GM19099 (cell line): ENCODE data around the gene PATL1.

ENCODE experiments used
- POLR2A ChIP-seq: IDR thresholded peaks from 3 replicates; pipeline ENCODE4 v1.6.1; 2011; ENCODE audit warnings: low read depth; ENCODE audit not compliant: insufficient read length; ENCODE audit errors: extremely low read depth

The PATL1 gene

GRCh38 chr11:59644528-59644927, 24.3 kb downstream of the PATL1 start:
- no peak for TF ChIP-seq POLR2A

- TF ChIP-seq POLR2A: no peak
Measured at GRCh38 chr11:59643390-59643789, 25.4 kb downstream of the PATL1 start.

GRCh38 chr11:59641156-59641555, 27.7 kb downstream of the PATL1 start:
- TF ChIP-seq POLR2A: no peak

GRCh38 chr11:59630493-59630892, 38.3 kb downstream of the PATL1 start:
- TF ChIP-seq POLR2A: no peak

- TF ChIP-seq POLR2A: no peak
Measured at GRCh38 chr11:59629996-59630395, 38.8 kb downstream of the PATL1 start.

DNA sequence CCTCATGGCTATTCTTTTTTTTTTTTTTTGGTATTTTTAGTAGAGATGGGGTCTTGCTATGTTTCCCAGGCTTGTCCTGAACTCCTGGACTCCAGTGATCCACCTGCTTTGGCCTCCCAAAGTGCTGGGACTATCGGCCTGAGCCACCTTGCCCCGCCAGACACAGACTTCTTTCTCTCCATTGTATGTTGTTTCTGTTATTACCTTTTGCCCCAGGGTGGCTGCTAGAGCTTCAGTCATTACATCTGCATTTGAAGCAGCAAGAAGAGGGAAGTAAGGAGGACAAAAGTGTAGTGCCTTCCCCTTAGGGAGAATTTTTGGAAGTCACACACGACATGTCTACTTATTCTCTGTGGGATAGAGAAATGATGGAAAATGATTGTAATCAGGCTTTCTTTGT, 43.1 kb downstream of the PATL1 start:
- no peak for TF ChIP-seq POLR2A

DNA sequence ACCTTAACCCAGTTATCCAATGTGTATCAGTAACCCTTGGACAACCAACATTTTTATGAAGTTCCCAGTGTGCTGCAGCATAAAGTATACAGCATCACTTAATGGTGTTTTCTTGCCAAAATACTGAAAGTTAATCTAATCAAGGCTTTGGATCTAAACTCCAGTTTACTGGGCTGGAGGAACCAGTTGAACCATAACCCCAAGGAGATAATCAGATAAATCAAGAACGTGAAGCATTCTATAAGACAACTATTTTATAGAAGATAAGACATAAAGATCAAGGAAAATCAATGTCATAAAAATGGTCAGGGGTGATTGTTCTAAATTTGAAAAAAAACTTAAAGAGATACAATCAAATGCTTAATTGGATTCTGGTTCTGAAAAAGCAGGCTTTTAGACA, 51.0 kb downstream of the PATL1 start:
- no peak for TF ChIP-seq POLR2A

DNA sequence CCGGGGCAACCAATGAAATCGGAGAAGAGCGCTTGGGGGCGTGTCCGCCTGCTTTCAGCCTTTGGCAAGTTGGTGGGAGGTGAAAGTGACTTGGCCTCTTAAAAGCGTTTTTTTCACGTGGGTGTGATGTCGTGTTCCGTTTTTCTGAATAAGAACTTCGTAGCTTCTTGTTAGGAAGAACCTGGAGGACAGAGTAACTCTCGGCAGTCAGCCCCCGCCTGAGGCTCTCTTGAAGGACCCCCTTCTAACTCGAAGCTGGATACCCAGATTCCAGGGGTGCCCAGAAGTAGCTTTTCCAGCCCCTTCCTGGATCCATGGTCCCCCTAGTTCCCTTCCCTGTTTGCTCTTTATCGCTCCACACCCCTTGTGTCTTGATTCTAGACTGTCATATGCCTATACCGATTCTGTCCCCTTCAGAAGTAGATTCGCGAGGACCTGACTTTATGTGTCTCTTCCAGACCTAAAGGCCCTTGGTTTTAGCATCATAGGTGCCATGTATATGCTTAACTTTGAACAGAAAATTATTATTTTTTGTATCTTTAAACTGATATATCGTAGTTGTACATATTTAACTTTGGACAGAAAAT, 52.3 kb downstream of the PATL1 start:
- peak; percentile 50 for TF ChIP-seq POLR2A

DNA sequence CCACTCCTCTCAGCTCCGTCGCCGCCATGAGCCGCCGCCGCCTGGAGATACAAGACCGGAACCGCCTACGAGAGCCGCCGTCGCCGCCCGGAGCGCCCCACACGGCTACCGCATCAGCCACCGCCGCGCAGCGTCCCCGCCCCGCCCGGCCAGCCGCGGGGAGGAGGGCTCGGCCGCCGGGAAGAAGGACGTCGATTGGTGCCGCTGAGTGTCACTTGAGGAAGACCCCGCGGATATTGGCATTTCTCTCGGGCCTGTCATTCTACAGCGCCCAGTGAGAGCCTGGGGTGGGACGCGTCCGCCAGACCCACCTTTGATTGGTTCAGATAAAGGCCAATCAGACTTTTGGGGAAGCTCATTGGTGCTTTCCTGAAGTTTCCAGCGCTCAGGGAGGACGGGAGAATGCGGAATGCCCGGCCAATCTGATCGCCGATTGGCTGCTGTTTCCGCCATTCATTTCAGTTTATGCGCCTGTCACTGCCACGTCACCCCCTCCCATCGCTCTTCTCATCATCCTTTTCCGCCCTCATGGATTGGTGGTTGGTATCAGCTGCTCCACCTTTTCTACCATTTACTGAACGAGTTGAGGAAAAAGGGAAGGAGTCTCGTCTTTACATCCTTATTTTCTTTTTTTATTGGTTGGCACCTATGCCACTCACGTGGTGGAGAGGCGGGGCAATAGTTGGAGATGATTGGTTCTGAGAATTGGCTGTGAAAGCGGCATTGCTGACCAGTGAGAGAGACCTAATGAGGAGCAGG, 53.0 kb downstream of the PATL1 start, which contains the start of gene OSBP:
TSS of gene OSBP (minus strand) at position 138 of the 759 bp plus-strand sequence. CDS start at position 28, 110 bp downstream.
- TF ChIP-seq POLR2A: peak; percentile 83

GRCh38 chr11:59615120-59615636, 53.7 kb downstream of the PATL1 start:
- no peak for TF ChIP-seq POLR2A

DNA sequence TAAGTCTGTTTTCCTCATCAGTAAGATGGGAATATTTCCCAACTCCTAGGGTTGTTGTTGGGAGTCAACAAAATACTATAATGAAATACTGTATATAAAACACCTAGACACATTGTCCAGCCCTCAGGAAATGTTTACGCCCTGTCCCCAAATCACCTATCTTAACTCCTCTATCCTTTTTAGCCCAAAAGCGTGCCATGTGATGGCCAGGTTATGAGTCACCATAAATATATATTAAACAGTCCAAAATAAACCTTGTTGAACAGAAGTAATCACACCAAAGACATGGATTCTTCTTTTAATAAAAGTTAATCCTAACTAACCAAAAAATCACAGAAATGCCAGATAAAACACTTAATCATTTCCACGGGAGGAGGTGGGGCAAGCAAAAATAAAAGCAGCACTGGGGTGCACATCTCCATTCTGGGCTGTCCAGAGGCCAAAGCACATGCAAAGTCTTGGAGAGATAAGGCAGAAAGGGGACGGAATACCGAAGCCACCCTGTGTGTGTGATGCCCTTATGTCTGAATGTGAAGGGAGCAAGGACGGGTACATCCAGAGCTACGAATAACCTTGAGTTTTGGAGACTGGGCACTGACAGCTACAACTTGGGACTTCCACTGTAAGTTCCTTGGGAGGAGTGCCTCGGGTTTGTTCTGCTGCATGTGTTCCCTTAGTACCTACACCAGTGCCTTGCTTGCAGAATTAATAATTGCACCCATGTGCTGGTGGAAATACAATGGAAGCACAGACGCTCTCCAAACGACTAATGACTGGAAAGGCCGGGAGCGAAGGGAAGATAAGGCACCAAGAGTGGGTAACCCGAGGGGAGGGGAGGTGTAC, 54.3 kb downstream of the PATL1 start:
- TF ChIP-seq POLR2A: no peak

- no peak for TF ChIP-seq POLR2A
Measured at GRCh38 chr11:59611570-59612565, 57.0 kb downstream of the PATL1 start.

DNA sequence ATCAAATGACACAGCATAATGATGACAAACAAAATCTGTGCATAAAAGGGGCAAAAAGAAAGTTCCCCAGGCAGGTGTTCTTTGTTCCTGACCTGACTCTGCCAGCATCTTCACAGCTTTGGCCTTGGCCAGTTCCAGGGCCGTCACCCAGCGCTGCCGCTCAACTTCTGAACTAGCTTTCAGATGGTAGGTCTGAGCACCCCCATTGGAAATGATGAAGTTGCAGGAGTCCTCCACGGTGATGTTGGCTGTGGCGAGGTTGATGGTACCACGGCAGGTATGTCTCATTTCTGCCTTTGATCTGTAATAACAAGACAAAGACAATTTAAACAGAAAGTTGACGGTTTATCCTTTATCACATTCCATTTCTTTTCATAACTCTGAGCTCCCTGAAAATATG, 58.5 kb downstream of the PATL1 start:
- TF ChIP-seq POLR2A: no peak

- TF ChIP-seq POLR2A: no peak
Measured at GRCh38 chr11:59607703-59608454, 61.0 kb downstream of the PATL1 start.

DNA sequence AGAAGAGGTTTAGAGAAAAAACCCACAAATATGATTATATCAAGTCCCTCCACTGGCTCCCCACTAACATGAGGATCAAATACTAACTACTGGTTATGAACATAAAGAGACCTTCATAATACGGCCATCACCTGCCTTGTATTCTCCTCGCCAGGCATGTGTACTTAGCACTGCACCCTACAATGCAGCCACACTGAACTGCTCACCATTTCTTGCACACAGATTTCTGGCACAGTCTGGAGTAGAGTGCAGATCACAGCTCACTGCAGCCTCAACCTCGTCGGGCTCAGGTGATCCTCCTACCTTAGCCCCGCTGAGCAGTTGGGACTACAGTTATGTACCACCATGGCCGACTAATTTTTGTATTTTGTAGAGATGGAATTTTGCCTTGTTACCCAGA, 66.4 kb downstream of the PATL1 start:
- no peak for TF ChIP-seq POLR2A
